Neural progenitor cell (in vitro differentiated cells): ENCODE results near the gene QRFPR. TPM values are rescaled to one million over a fixed set of nuclear protein-coding genes. Genes with fewer than 3 reads are reported as not detected.

ENCODE experiments used
- DNase-seq: peaks from one replicate; pipeline ENCODE4 v3.0.0-alpha.2; 2016; ENCODE audit warnings: low spot score
- H2AFZ ChIP-seq: fragments of 200-600 bp; sonication (generic); replicated peaks from 2 replicates; pipeline ENCODE4 v1.6.1; 2016; ENCODE audit warnings: antibody characterized with exemption
- H3F3A ChIP-seq: fragments of 200-600 bp; sonication (generic); 2 replicates; pipeline ENCODE4 v1.6.1; 2016; ENCODE audit warnings: antibody characterized with exemption, low read depth
- H3K27ac ChIP-seq: fragments of 200-600 bp; sonication (generic); 2 replicates; pipeline ENCODE4 v1.5.1; 2016; ENCODE audit warnings: mild to moderate bottlenecking
- H3K27me3 ChIP-seq: fragments of 200-600 bp; sonication (generic); 2 replicates; pipeline ENCODE4 v1.6.1; 2016; ENCODE audit warnings: mild to moderate bottlenecking, moderate library complexity
- H3K36me3 ChIP-seq: fragments of 200-600 bp; sonication (generic); 2 replicates; pipeline ENCODE4 v1.5.1; 2016
- H3K4me1 ChIP-seq: fragments of 200-600 bp; sonication (generic); 2 replicates; pipeline ENCODE4 v1.6.1; 2016; ENCODE audit warnings: mixed run types
- H3K4me2 ChIP-seq: fragments of 200-600 bp; sonication (generic); 2 replicates; pipeline ENCODE4 v1.6.1; 2016
- H3K4me3 ChIP-seq: fragments of 200-600 bp; sonication (generic); 2 replicates; pipeline ENCODE4 v1.5.1; 2016
- H3K79me2 ChIP-seq: fragments of 200-600 bp; sonication (generic); 2 replicates; pipeline ENCODE4 v1.6.1; 2016; ENCODE audit warnings: low read depth
- H3K9ac ChIP-seq: fragments of 200-600 bp; sonication (generic); 2 replicates; pipeline ENCODE4 v1.6.1; 2016
- H3K9me3 ChIP-seq: fragments of 200-600 bp; sonication (generic); 2 replicates; pipeline ENCODE4 v1.5.1; 2016; ENCODE audit warnings: low read depth
- H4K20me1 ChIP-seq: fragments of 200-600 bp; sonication (generic); 2 replicates; pipeline ENCODE4 v1.6.1; 2016; ENCODE audit warnings: low read depth
- H3K27ac Mint-ChIP-seq: 3 replicates; pipeline ENCODE4 v1.8.0; 2021; ENCODE audit warnings: mixed read lengths
- H3K27me3 Mint-ChIP-seq: 2 replicates; pipeline ENCODE4 v1.8.0; 2022; ENCODE audit warnings: low read depth, mild to moderate bottlenecking, inconsistent platforms, moderate library complexity, mixed read lengths; ENCODE audit not compliant: insufficient read depth
- H3K36me3 Mint-ChIP-seq: 3 replicates; pipeline ENCODE4 v1.8.0; 2021; ENCODE audit warnings: mixed read lengths
- H3K4me1 Mint-ChIP-seq: 3 replicates; pipeline ENCODE4 v1.8.0; 2021; ENCODE audit warnings: mixed read lengths
- H3K4me3 Mint-ChIP-seq: 3 replicates; pipeline ENCODE4 v1.8.0; 2021; ENCODE audit warnings: mild to moderate bottlenecking, moderate library complexity, mixed read lengths
- H3K9me3 Mint-ChIP-seq: 3 replicates; pipeline ENCODE4 v1.8.0; 2020; ENCODE audit warnings: mixed read lengths
- EZH2 ChIP-seq: fragments of 200-600 bp; sonication (generic); IDR thresholded peaks from 2 replicates; pipeline ENCODE4 v1.6.1; 2017; ENCODE audit warnings: antibody characterized with exemption, mild to moderate bottlenecking, moderate library complexity
- EZH2phosphoT487 ChIP-seq: fragments of 200-600 bp; sonication (generic); IDR thresholded peaks from 2 replicates; pipeline ENCODE4 v1.6.1; 2017; ENCODE audit warnings: antibody characterized with exemption
- total RNA-seq: library from RNA; depleted of rRNA; stranded (reverse); fragments of >200 nt; gene quantifications from 2 replicates; pipeline ENCODE4 v1.2.3, GENCODE V29; 2015; ENCODE audit warnings: low replicate concordance
- TF ChIP-seq, protein P1 (sequence below): fragments of 200-600 bp; sonication (generic); IDR thresholded peaks from 2 replicates; pipeline ENCODE4 v1.5.1; 2017; ENCODE audit warnings: antibody characterized with exemption, mild to moderate bottlenecking

QRFPR gene
- total RNA-seq, 1 donor from 2014 or later = not detected

DNA sequence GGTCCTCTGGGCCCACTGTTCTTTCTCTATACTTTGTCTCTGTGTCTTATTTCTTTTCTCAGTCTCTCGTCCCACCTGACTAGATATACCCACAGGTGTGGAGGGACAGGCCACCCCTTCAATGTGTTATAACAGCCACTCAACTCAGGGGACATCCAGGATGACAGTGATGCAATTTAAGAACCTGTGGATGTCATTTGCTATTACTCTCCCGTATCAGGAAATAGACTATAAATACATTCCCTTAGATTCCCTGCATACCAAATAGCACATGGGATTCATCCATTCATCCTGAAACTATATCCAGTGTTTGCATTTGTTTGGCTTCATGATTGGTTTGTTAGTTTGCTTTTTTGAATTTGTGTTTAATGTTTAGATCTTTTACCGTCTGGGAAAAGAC is 16.6 kb upstream of the QRFPR start:
- Histone ChIP-seq H4K20me1 (no peaks in the 10 kb centered on the region), H3K27ac (no peak overlapping the region), H3K9me3 (no peaks in the 10 kb centered on the region), H3K36me3 (no peaks in the 10 kb centered on the region), H3K27me3 (no peaks in the 10 kb centered on the region), H3K9ac (no peak overlapping the region), H3K4me1 (no peaks in the 10 kb centered on the region), H3K4me3 (no peak overlapping the region), H3K79me2 (no peaks in the 10 kb centered on the region), H2AFZ (no peak overlapping the region), H3F3A (no peaks in the 10 kb centered on the region), H3K4me2 (no peak overlapping the region)
- Mint-ChIP-seq H3K9me3 (no peaks in the 10 kb centered on the region), H3K4me1 (no peaks in the 10 kb centered on the region), H3K4me3 (no peak overlapping the region), H3K27me3 (no peaks in the 10 kb centered on the region), H3K36me3 (no peaks in the 10 kb centered on the region), H3K27ac (no peak overlapping the region)
- DNase-seq = no peak
- TF ChIP-seq, protein P1, sequence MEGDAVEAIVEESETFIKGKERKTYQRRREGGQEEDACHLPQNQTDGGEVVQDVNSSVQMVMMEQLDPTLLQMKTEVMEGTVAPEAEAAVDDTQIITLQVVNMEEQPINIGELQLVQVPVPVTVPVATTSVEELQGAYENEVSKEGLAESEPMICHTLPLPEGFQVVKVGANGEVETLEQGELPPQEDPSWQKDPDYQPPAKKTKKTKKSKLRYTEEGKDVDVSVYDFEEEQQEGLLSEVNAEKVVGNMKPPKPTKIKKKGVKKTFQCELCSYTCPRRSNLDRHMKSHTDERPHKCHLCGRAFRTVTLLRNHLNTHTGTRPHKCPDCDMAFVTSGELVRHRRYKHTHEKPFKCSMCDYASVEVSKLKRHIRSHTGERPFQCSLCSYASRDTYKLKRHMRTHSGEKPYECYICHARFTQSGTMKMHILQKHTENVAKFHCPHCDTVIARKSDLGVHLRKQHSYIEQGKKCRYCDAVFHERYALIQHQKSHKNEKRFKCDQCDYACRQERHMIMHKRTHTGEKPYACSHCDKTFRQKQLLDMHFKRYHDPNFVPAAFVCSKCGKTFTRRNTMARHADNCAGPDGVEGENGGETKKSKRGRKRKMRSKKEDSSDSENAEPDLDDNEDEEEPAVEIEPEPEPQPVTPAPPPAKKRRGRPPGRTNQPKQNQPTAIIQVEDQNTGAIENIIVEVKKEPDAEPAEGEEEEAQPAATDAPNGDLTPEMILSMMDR = no peak
- TF ChIP-seq EZH2 (no peak), EZH2phosphoT487 (no peak)

DNA sequence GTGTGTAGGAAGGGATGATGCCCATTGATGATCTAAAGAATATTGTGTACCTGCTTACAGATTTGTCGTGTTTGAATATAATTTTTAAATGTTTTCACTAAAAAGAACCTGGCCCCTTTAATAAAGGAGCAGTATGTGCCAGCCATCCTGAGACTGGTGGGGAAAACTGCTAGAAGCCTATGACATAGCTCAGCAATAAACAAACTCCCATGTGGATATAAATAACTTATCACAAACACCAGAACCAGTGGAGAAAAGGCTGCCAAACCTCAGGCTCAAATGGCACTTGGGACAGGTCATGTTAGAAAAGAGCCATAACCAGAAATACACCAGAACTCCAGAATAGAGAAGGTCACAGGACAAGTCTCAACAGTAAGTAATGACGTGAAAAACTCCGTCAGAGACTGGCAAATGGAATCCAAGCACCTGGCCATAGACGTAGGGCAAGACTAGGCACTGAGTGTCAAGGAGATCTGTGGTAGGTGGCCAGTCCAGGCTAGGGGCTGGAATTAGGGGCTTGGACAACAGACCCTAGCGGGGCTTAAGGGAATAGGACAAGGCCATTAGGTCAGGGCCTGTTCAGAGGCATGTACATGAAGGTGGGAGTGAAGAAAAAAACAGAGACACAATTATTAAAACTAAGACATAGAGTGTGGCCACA is 11.7 kb upstream of the QRFPR start:
- H3F3A ChIP-seq = no peaks in the 10 kb centered on the region
- no peak overlapping the region for H3K4me3 ChIP-seq
- no peak for DNase-seq
- Mint-ChIP-seq H3K4me1 (no peaks in the 10 kb centered on the region), H3K27me3 (no peaks in the 10 kb centered on the region), H3K4me3 (no peak overlapping the region), H3K36me3 (no peaks in the 10 kb centered on the region), H3K27ac (no peak overlapping the region), H3K9me3 (no peaks in the 10 kb centered on the region)
- H3K9me3 ChIP-seq = peaks cover 3% of the 10 kb centered on the region
- TF ChIP-seq EZH2phosphoT487 = no peak
- no peaks in the 10 kb centered on the region for H3K36me3 ChIP-seq
- H3K27ac ChIP-seq = no peak overlapping the region
- H3K9ac ChIP-seq = no peak overlapping the region
- H3K4me2 ChIP-seq = no peak overlapping the region
- no peak overlapping the region for H2AFZ ChIP-seq
- H3K27me3 ChIP-seq = no peaks in the 10 kb centered on the region
- no peaks in the 10 kb centered on the region for H4K20me1 ChIP-seq
- H3K79me2 ChIP-seq = no peaks in the 10 kb centered on the region
- H3K4me1 ChIP-seq = no peaks in the 10 kb centered on the region

DNA sequence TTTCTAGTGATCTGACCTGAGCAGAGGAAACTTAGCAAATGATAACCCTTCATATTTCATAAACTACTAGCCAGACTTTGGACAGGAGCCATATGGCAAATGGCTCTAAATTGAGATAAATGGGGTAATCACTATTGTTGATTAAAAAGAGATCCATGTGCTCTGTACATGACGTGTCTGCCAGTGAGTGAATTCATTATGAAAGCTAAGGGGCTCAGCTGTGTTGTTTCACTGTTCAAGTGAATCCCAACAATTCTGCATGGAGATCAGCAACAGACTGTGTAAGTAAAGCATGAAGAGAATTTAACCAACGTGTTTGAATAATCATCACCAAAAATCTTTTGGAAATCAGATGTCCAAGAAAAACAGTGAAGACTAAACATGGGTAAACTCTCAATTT is 9.5 kb upstream of the QRFPR start:
- Histone ChIP-seq H3K4me3 (no peak overlapping the region), H3K36me3 (no peaks in the 10 kb centered on the region), H3K9ac (no peak overlapping the region), H3K27ac (no peak overlapping the region), H3F3A (no peaks in the 10 kb centered on the region), H3K4me2 (no peak overlapping the region), H3K27me3 (peaks cover under 1% of the 10 kb centered on the region), H3K4me1 (no peaks in the 10 kb centered on the region), H2AFZ (no peak overlapping the region), H4K20me1 (no peaks in the 10 kb centered on the region), H3K79me2 (no peaks in the 10 kb centered on the region), H3K9me3 (peaks cover 3% of the 10 kb centered on the region)
- H3K9me3 Mint-ChIP-seq = no peaks in the 10 kb centered on the region
- no peaks in the 10 kb centered on the region for H3K4me1 Mint-ChIP-seq
- no peak for DNase-seq
- H3K4me3 Mint-ChIP-seq = no peak overlapping the region
- H3K36me3 Mint-ChIP-seq = no peaks in the 10 kb centered on the region
- H3K27me3 Mint-ChIP-seq = no peaks in the 10 kb centered on the region
- TF ChIP-seq, protein P1 = no peak
- TF ChIP-seq EZH2 = no peak
- TF ChIP-seq EZH2phosphoT487 = no peak
- no peak overlapping the region for H3K27ac Mint-ChIP-seq

DNA sequence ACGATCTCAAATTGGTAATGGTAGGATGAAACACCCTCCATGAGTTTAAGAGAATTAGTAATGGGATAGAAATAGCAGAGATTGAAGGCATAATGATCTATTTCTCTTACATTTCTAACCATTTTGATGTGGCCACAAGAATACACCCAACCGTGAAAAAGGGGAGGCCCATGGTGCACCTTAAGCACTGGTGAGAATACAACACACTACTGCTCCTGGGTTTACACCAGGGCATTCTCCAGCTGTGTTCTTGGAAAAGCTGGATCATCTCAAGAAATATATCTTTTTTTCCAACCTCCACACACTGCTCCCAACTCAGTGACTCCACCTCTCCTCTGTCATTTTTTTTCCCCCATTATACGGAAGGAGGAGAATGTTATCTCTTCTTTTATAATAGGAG is 1.5 kb downstream of the QRFPR start:
- no peaks in the 10 kb centered on the region for H3K36me3 Mint-ChIP-seq
- H3K9me3 Mint-ChIP-seq = peaks cover 4% of the 10 kb centered on the region
- no peaks in the 10 kb centered on the region for H3F3A ChIP-seq
- H3K4me3 Mint-ChIP-seq = peak overlapping the region; percentile 15
- no peak overlapping the region for H3K4me2 ChIP-seq
- peaks cover 8% of the 10 kb centered on the region for H3K4me1 Mint-ChIP-seq
- no peak overlapping the region for H3K4me3 ChIP-seq
- DNase-seq = no peak
- TF ChIP-seq, protein P1 = no peak
- no peak for TF ChIP-seq EZH2
- no peak for TF ChIP-seq EZH2phosphoT487
- peaks cover 29% of the 10 kb centered on the region for H3K27me3 Mint-ChIP-seq
- peaks cover 77% of the 10 kb centered on the region for H3K27me3 ChIP-seq
- H3K36me3 ChIP-seq = no peaks in the 10 kb centered on the region
- H3K27ac Mint-ChIP-seq = no peak overlapping the region
- no peaks in the 10 kb centered on the region for H3K79me2 ChIP-seq
- no peak overlapping the region for H3K27ac ChIP-seq
- H4K20me1 ChIP-seq = no peaks in the 10 kb centered on the region
- no peaks in the 10 kb centered on the region for H3K4me1 ChIP-seq
- no peak overlapping the region for H3K9ac ChIP-seq
- H2AFZ ChIP-seq = no peak overlapping the region
- no peaks in the 10 kb centered on the region for H3K9me3 ChIP-seq
